Erythroblast (primary cell): ENCODE measurements around the gene ARHGAP26.

Experiments used
- GATA1 ChIP-seq: IDR thresholded peaks from 2 replicates; pipeline ENCODE4 v1.6.1; 2011; ENCODE audit warnings: low read depth, mild to moderate bottlenecking, control low read depth, low read length, moderate library complexity
- POLR2A ChIP-seq: IDR thresholded peaks from 2 replicates; pipeline ENCODE4 v1.6.1; 2011; ENCODE audit warnings: mild to moderate bottlenecking, low read length

GRCh38 chr5:142998316-142999020, 228.3 kb downstream of the ARHGAP26 start:
- TF ChIP-seq POLR2A: no peak
- TF ChIP-seq GATA1: no peak
